MCF 10A (cell line): ENCODE data around the gene LRRC42. TPM values are rescaled to one million over a fixed set of nuclear protein-coding genes. Genes with fewer than 3 reads are reported as not detected.

Experiments used
- BruUV-seq: library from RNA; stranded (reverse); fragments of 400-500 nt; replicated peaks from 2 replicates; lab custom pipeline; 2021; lab: Mats Ljungman, UMichigan
- CTCF ChIA-PET: fragments of 300-600 bp; sonication (Branson Sonifier 250); formaldehyde crosslinking; extraction: SDS; loops from one replicate; lab custom pipeline; 2021; ENCODE audit warnings: antibody characterized with exemption, inconsistent platforms; lab: Yijun Ruan, JAX
- POLR2A ChIA-PET: fragments of 300-600, 350-650 bp; sonication (Branson Sonifier 250); formaldehyde crosslinking; extraction: SDS; loops from one replicate; lab custom pipeline; 2020; ENCODE audit warnings: antibody characterized with exemption, inconsistent platforms; lab: Yijun Ruan, JAX
- DNase-seq: peaks from one replicate; pipeline ENCODE4 v3.0.0-alpha.2; 2018; ENCODE audit not compliant: unreplicated experiment
- H3K27ac Mint-ChIP-seq: one replicate; pipeline ENCODE4 v1.8.0; 2022; ENCODE audit warnings: mild to moderate bottlenecking, low read depth, mixed read lengths; ENCODE audit not compliant: unreplicated experiment
- H3K27me3 Mint-ChIP-seq: one replicate; pipeline ENCODE4 v1.8.0; 2022; ENCODE audit warnings: mixed read lengths; ENCODE audit not compliant: insufficient read depth, unreplicated experiment
- H3K36me3 Mint-ChIP-seq: one replicate; pipeline ENCODE4 v1.8.0; 2022; ENCODE audit warnings: mild to moderate bottlenecking, moderate library complexity, mixed read lengths; ENCODE audit not compliant: insufficient read depth, unreplicated experiment
- H3K4me1 Mint-ChIP-seq: one replicate; pipeline ENCODE4 v1.8.0; 2022; ENCODE audit warnings: mixed read lengths; ENCODE audit not compliant: insufficient read depth, unreplicated experiment
- H3K4me3 Mint-ChIP-seq: one replicate; pipeline ENCODE4 v1.8.0; 2022; ENCODE audit warnings: mild to moderate bottlenecking, moderate library complexity, mixed read lengths; ENCODE audit not compliant: unreplicated experiment
- H3K9me3 Mint-ChIP-seq: one replicate; pipeline ENCODE4 v1.8.0; 2022; ENCODE audit warnings: mixed read lengths; ENCODE audit not compliant: unreplicated experiment
- CTCF ChIP-seq: fragments of 200-600 bp; IDR thresholded peaks from one replicate; pipeline ENCODE4 v1.8.0; 2022; ENCODE audit warnings: antibody characterized with exemption, mild to moderate bottlenecking; ENCODE audit not compliant: unreplicated experiment
- intact Hi-C: fragments of 100-400 bp; cut with micrococcal nuclease; formaldehyde crosslinking; loops from 2 replicates; pipeline ENCODE4 v1.14.1; 2022
- total RNA-seq: library from RNA; stranded (reverse); gene quantifications from 2 replicates; pipeline ENCODE4 v1.2.3, GENCODE V29; 2022

LRRC42 gene
- total RNA-seq, 1 experiment from 2014 or later: 41.2 TPM

- no peaks in the 10 kb centered on the region for H3K27me3 Mint-ChIP-seq
- DNase-seq: no peak
- BruUV-seq: no TSS peak
- no peak for TF ChIP-seq CTCF
- no peaks in the 10 kb centered on the region for H3K9me3 Mint-ChIP-seq
- H3K36me3 Mint-ChIP-seq: peaks cover 12% of the 10 kb centered on the region
- no peak overlapping the region for H3K4me3 Mint-ChIP-seq
- no peak overlapping the region for H3K27ac Mint-ChIP-seq
- ChIA-PET POLR2A (interaction anchor here (1.2 to 2.7 kb wide), 7 partner anchors 10 to 47 kb away, joined by 3 to 15 read pairs (median 7); partner anchors contain the start of genes IFT25, LRRC42 and YIPF1), CTCF (interaction anchor here (1.2 to 1.6 kb wide), 5 partner anchors 13 to 170 kb away, joined by 3 to 6 read pairs (median 4); partner anchors contain the start of gene IFT25)
- intact Hi-C loops: no loop called here
- no peaks in the 10 kb centered on the region for H3K4me1 Mint-ChIP-seq
Measured at GRCh38 chr1:53909946-53910345, 36.2 kb upstream of the LRRC42 start.

- peaks cover 25% of the 10 kb centered on the region for H3K36me3 Mint-ChIP-seq
- H3K27ac Mint-ChIP-seq: no peak overlapping the region
- no peak overlapping the region for H3K4me3 Mint-ChIP-seq
- no peak for TF ChIP-seq CTCF
- no peak for DNase-seq
- BruUV-seq: no TSS peak
- H3K9me3 Mint-ChIP-seq: no peaks in the 10 kb centered on the region
- ChIA-PET CTCF (interaction anchor here (1.0 to 1.6 kb wide), 4 partner anchors 19 to 51 kb away, joined by 3 to 5 read pairs (median 4); partner anchors contain the start of genes IFT25 and LRRC42), POLR2A (interaction anchor here (1.3 to 2.7 kb wide), 4 partner anchors 12 to 34 kb away, joined by 3 to 15 read pairs (median 8); partner anchors contain the start of genes IFT25, LRRC42 and YIPF1)
- intact Hi-C loops: no loop called here
- H3K4me1 Mint-ChIP-seq: no peaks in the 10 kb centered on the region
- H3K27me3 Mint-ChIP-seq: no peaks in the 10 kb centered on the region
Measured at GRCh38 chr1:53911442-53911841, 34.7 kb upstream of the LRRC42 start.

GRCh38 chr1:53913352-53914033 lies 32.7 kb upstream of the LRRC42 start:
- Mint-ChIP-seq H3K36me3 (peaks cover 30% of the 10 kb centered on the region), H3K4me3 (no peak overlapping the region), H3K9me3 (no peaks in the 10 kb centered on the region), H3K4me1 (no peaks in the 10 kb centered on the region), H3K27me3 (no peaks in the 10 kb centered on the region), H3K27ac (no peak overlapping the region)
- no peak for TF ChIP-seq CTCF
- no TSS peak for BruUV-seq
- POLR2A ChIA-PET: interaction anchor here (1.7 kb wide), 1 partner anchor 17 kb away, joined by 4 read pairs; no protein-coding TSS in a partner anchor
- DNase-seq: no peak
- CTCF ChIA-PET: interaction anchor here (0.5 to 1.6 kb wide), 5 partner anchors 32 to 137 kb away, joined by 3 to 5 read pairs (median 3); partner anchors contain the start of genes IFT25 and LRRC42
- intact Hi-C loops: no loop called here

GRCh38 chr1:53918343-53918742 lies 27.8 kb upstream of the LRRC42 start:
- intact Hi-C loops: no loop called here
- POLR2A ChIA-PET: interaction anchor here (1.0 to 2.3 kb wide), 2 partner anchors 22 to 27 kb away, joined by 3 to 7 read pairs; partner anchors contain the start of gene IFT25
- H3K9me3 Mint-ChIP-seq: no peaks in the 10 kb centered on the region
- TF ChIP-seq CTCF: no peak
- H3K4me1 Mint-ChIP-seq: no peaks in the 10 kb centered on the region
- BruUV-seq: no TSS peak
- CTCF ChIA-PET: no interaction called here
- no peaks in the 10 kb centered on the region for H3K27me3 Mint-ChIP-seq
- peaks cover 54% of the 10 kb centered on the region for H3K36me3 Mint-ChIP-seq
- no peak overlapping the region for H3K4me3 Mint-ChIP-seq
- no peak for DNase-seq
- H3K27ac Mint-ChIP-seq: no peak overlapping the region
